Neural cell (in vitro differentiated cells): ENCODE results near the gene N4BP3. TPM values are rescaled to one million over a fixed set of nuclear protein-coding genes. Genes with fewer than 3 reads are reported as not detected.

Experiments
- H2AFZ ChIP-seq: fragments of 200-600, 300-800 bp; sonication (generic), shearing (Covaris generic); 2 replicates; pipeline ENCODE4 v1.6.0; 2014; ENCODE audit warnings: low read depth, mild to moderate bottlenecking, antibody characterized with exemption, low read length, moderate library complexity
- H3F3A ChIP-seq: fragments of 200-600 bp; shearing (Covaris generic); 2 replicates; pipeline ENCODE4 v1.6.1; 2016; ENCODE audit warnings: mild to moderate bottlenecking, moderate library complexity, mixed read lengths, antibody characterized with exemption, low read length; ENCODE audit not compliant: insufficient read depth, poor library complexity, severe bottlenecking
- H3K27ac ChIP-seq: fragments of 200-600, 300-800 bp; sonication (generic), shearing (Covaris generic); 2 replicates; pipeline ENCODE4 v1.5.1; 2014; ENCODE audit warnings: mild to moderate bottlenecking, low read length, moderate library complexity
- H3K27me3 ChIP-seq: fragments of 300-800, 200-600 bp; sonication (generic), shearing (Covaris generic); 2 replicates; pipeline ENCODE4 v1.6.0; 2014; ENCODE audit warnings: mild to moderate bottlenecking, low read depth, low read length, moderate library complexity; ENCODE audit not compliant: insufficient read depth
- H3K36me3 ChIP-seq: fragments of 300-800, 200-600 bp; sonication (generic), shearing (Covaris generic); 2 replicates; pipeline ENCODE4 v1.5.1; 2014; ENCODE audit warnings: mild to moderate bottlenecking, antibody characterized with exemption, low read length, moderate library complexity; ENCODE audit not compliant: insufficient read depth
- H3K4me2 ChIP-seq: fragments of 300-800, 200-600 bp; sonication (generic), shearing (Covaris generic); 2 replicates; pipeline ENCODE4 v1.6.0; 2014; ENCODE audit warnings: mild to moderate bottlenecking, low read length
- H3K4me3 ChIP-seq: fragments of 300-800, 200-600 bp; sonication (generic), shearing (Covaris generic); 2 replicates; pipeline ENCODE4 v1.5.1; 2014; ENCODE audit warnings: mild to moderate bottlenecking, low read length, moderate library complexity
- H3K79me2 ChIP-seq: fragments of 200-600 bp; shearing (Covaris generic); replicated peaks from 2 replicates; pipeline ENCODE4 v1.6.0; 2014; ENCODE audit warnings: mild to moderate bottlenecking, low read length, moderate library complexity; ENCODE audit not compliant: insufficient read depth
- H3K9ac ChIP-seq: fragments of 300-800, 200-600 bp; sonication (generic), shearing (Covaris generic); 2 replicates; pipeline ENCODE4 v1.6.1; 2016; ENCODE audit warnings: mild to moderate bottlenecking, low read length, mixed read lengths
- H3K9me2 ChIP-seq: fragments of 200-600 bp; shearing (Covaris generic); 2 replicates; pipeline ENCODE4 v1.6.1; 2016; ENCODE audit warnings: mild to moderate bottlenecking, low read length, mixed read lengths; ENCODE audit not compliant: insufficient read depth
- H3K9me3 ChIP-seq: fragments of 200-600, 300-800 bp; sonication (generic), shearing (Covaris generic); 2 replicates; pipeline ENCODE4 v1.6.1; 2016; ENCODE audit warnings: mild to moderate bottlenecking, mixed run types, low read length, moderate library complexity, mixed read lengths
- H4K20me1 ChIP-seq: fragments of 200-600 bp; shearing (Covaris generic); 2 replicates; pipeline ENCODE4 v1.6.1; 2016; ENCODE audit warnings: mild to moderate bottlenecking, mixed run types; ENCODE audit not compliant: insufficient read depth
- CTCF ChIP-seq: fragments of 450-650 bp; IDR thresholded peaks from 2 replicates; pipeline ENCODE4 v1.5.1; 2014; ENCODE audit warnings: antibody characterized with exemption, mild to moderate bottlenecking, moderate library complexity; ENCODE audit not compliant: poor library complexity, severe bottlenecking
- EP300 ChIP-seq: fragments of 450-650 bp; conservative IDR thresholded peaks from 2 replicates; pipeline ENCODE4 v1.6.1; 2014; ENCODE audit warnings: antibody characterized with exemption, mild to moderate bottlenecking, moderate library complexity; ENCODE audit not compliant: poor library complexity, severe bottlenecking
- EZH2 ChIP-seq: fragments of 200-600, 300-800 bp; shearing (Covaris generic), sonication (generic); IDR thresholded peaks from 2 replicates; pipeline ENCODE4 v1.6.1; 2014; ENCODE audit warnings: antibody characterized with exemption, low read length, borderline replicate concordance, mild to moderate bottlenecking; ENCODE audit not compliant: insufficient read depth, poor library complexity, severe bottlenecking
- MXI1 ChIP-seq: fragments of 450-650 bp; conservative IDR thresholded peaks from 2 replicates; pipeline ENCODE4 v1.6.1; 2014; ENCODE audit warnings: antibody characterized with exemption, mild to moderate bottlenecking; ENCODE audit not compliant: poor library complexity, severe bottlenecking
- POLR2AphosphoS5 ChIP-seq: IDR thresholded peaks from 2 replicates; pipeline ENCODE4 v1.6.1; 2012
- RAD21 ChIP-seq: fragments of 450-650 bp; conservative IDR thresholded peaks from 2 replicates; pipeline ENCODE4 v1.6.1; 2014; ENCODE audit warnings: antibody characterized with exemption, mild to moderate bottlenecking, moderate library complexity
- REST ChIP-seq: IDR thresholded peaks from 2 replicates; pipeline ENCODE4 v1.6.1; 2012; ENCODE audit warnings: borderline replicate concordance
- SMC3 ChIP-seq: fragments of 450-650 bp; conservative IDR thresholded peaks from 2 replicates; pipeline ENCODE4 v1.6.1; 2014; ENCODE audit warnings: antibody characterized with exemption, mild to moderate bottlenecking, moderate library complexity; ENCODE audit not compliant: poor library complexity
- TAF1 ChIP-seq: IDR thresholded peaks from 2 replicates; pipeline ENCODE4 v1.6.1; 2012; ENCODE audit warnings: low read depth
- polyA plus RNA-seq: library from polyadenylated mRNA; depleted of rRNA; stranded (reverse); fragments of >200 nt; gene quantifications from 2 replicates; pipeline ENCODE4 v1.2.3, GENCODE V29; 2014

The N4BP3 gene
- polyA plus RNA-seq, 1 donor from 2014 or later = 4.6 TPM

GRCh38 chr5:178108446-178108845, 4.9 kb upstream of the N4BP3 start:
- Histone ChIP-seq H3K36me3 (no peaks in the 10 kb centered on the region), H3K9ac (no peak overlapping the region), H4K20me1 (no peaks in the 10 kb centered on the region), H2AFZ (no peak overlapping the region), H3K4me2 (no peak overlapping the region), H3K9me2 (no peaks in the 10 kb centered on the region), H3K4me3 (no peak overlapping the region), H3K27me3 (no peaks in the 10 kb centered on the region), H3K9me3 (no peaks in the 10 kb centered on the region), H3K27ac (no peak overlapping the region), H3K79me2 (no peaks in the 10 kb centered on the region), H3F3A (no peaks in the 10 kb centered on the region)
- TF ChIP-seq RAD21 (no peak), SMC3 (no peak), POLR2AphosphoS5 (no peak), EZH2 (no peak), MXI1 (no peak), REST (no peak), CTCF (no peak), EP300 (no peak), TAF1 (no peak)

GRCh38 chr5:178108966-178109365, 4.4 kb upstream of the N4BP3 start:
- H3K36me3 ChIP-seq = no peaks in the 10 kb centered on the region
- no peak overlapping the region for H2AFZ ChIP-seq
- TF ChIP-seq CTCF = no peak
- TF ChIP-seq EP300 = no peak
- no peak for TF ChIP-seq MXI1
- no peak for TF ChIP-seq RAD21
- no peak for TF ChIP-seq TAF1
- no peak overlapping the region for H3K4me3 ChIP-seq
- no peak overlapping the region for H3K4me2 ChIP-seq
- no peaks in the 10 kb centered on the region for H3K9me3 ChIP-seq
- H4K20me1 ChIP-seq = no peaks in the 10 kb centered on the region
- H3F3A ChIP-seq = no peaks in the 10 kb centered on the region
- no peaks in the 10 kb centered on the region for H3K27me3 ChIP-seq
- no peaks in the 10 kb centered on the region for H3K79me2 ChIP-seq
- H3K27ac ChIP-seq = no peak overlapping the region
- no peak overlapping the region for H3K9ac ChIP-seq
- no peaks in the 10 kb centered on the region for H3K9me2 ChIP-seq
